SU-DHL-6 (cell line): Measurements from ENCODE around the gene PIP4P1.

Source experiments
- H2AFZ ChIP-seq: fragments of 200-600 bp; sonication (generic); 2 replicates; pipeline ENCODE4 v1.6.1; 2014; ENCODE audit warnings: low read depth, mild to moderate bottlenecking, moderate library complexity, mixed read lengths, antibody characterized with exemption, low read length; ENCODE audit not compliant: severe bottlenecking
- H3F3A ChIP-seq: fragments of 200-600 bp; shearing (Covaris generic); 2 replicates; pipeline ENCODE4 v1.6.0; 2016; ENCODE audit warnings: antibody characterized with exemption, mild to moderate bottlenecking; ENCODE audit not compliant: insufficient read depth
- H3K27ac ChIP-seq: fragments of 200-600 bp; sonication (generic); 2 replicates; pipeline ENCODE4 v1.5.1; 2016; ENCODE audit warnings: low read depth, mild to moderate bottlenecking, low read length, moderate library complexity, mixed read lengths
- H3K27me3 ChIP-seq: fragments of 200-600 bp; sonication (generic), shearing (Covaris generic); 2 replicates; pipeline ENCODE4 v1.6.0; 2014; ENCODE audit warnings: mild to moderate bottlenecking, low read length
- H3K36me3 ChIP-seq: fragments of 200-600 bp; sonication (generic); 2 replicates; pipeline ENCODE4 v1.6.1; 2014; ENCODE audit warnings: mild to moderate bottlenecking, low read length, mixed read lengths
- H3K4me2 ChIP-seq: fragments of 300-600, 200-600 bp; shearing (Covaris generic), sonication (generic); 2 replicates; pipeline ENCODE4 v1.6.0; 2014; ENCODE audit warnings: low read length, low read depth, mild to moderate bottlenecking; ENCODE audit not compliant: poor library complexity, severe bottlenecking
- H3K4me3 ChIP-seq: fragments of 200-600 bp; sonication (generic); 2 replicates; pipeline ENCODE4 v1.5.1; 2014; ENCODE audit warnings: antibody characterized with exemption, low read length, mild to moderate bottlenecking, mixed read lengths; ENCODE audit not compliant: insufficient read depth, poor library complexity, severe bottlenecking
- H3K79me2 ChIP-seq: fragments of 200-600 bp; sonication (generic); 2 replicates; pipeline ENCODE4 v1.6.1; 2014; ENCODE audit warnings: mild to moderate bottlenecking, low read length, moderate library complexity; ENCODE audit not compliant: insufficient read depth
- H3K9ac ChIP-seq: fragments of 200-600 bp; sonication (generic); 2 replicates; pipeline ENCODE4 v1.7.0; 2014; ENCODE audit warnings: mild to moderate bottlenecking, low read length
- H3K9me2 ChIP-seq: fragments of 200-600 bp; sonication (generic); replicated peaks from 2 replicates; pipeline ENCODE4 v1.6.1; 2014; ENCODE audit warnings: low read length; ENCODE audit not compliant: insufficient read depth
- H3K9me3 ChIP-seq: fragments of 200-600 bp; sonication (generic); 2 replicates; pipeline ENCODE4 v1.6.1; 2014; ENCODE audit warnings: low read length, mixed read lengths; ENCODE audit not compliant: insufficient read depth
- H4K20me1 ChIP-seq: fragments of 200-600 bp; sonication (generic); 2 replicates; pipeline ENCODE4 v1.6.1; 2014; ENCODE audit warnings: low read depth, mild to moderate bottlenecking, antibody characterized with exemption, low read length, moderate library complexity, mixed read lengths
- CTCF ChIP-seq: fragments of 200-600 bp; sonication (generic); IDR thresholded peaks from one replicate; pipeline ENCODE4 v1.5.1; 2017; ENCODE audit warnings: antibody characterized with exemption, mild to moderate bottlenecking, low read length, moderate library complexity; ENCODE audit not compliant: insufficient read depth, poor library complexity, severe bottlenecking
- EZH2phosphoT487 ChIP-seq: fragments of 200-600 bp; sonication (generic), shearing (Covaris generic); conservative IDR thresholded peaks from 2 replicates; pipeline ENCODE4 v1.6.1; 2018; ENCODE audit warnings: mild to moderate bottlenecking, antibody characterized with exemption, low read length, moderate library complexity, mixed read lengths

PIP4P1 gene

GRCh38 chr14:20424851-20425250 lies 36.4 kb downstream of the PIP4P1 start:
- H3K4me3 ChIP-seq = no peak overlapping the region
- no peaks in the 10 kb centered on the region for H3K9me2 ChIP-seq
- H3K9ac ChIP-seq = no peak overlapping the region
- no peak overlapping the region for H2AFZ ChIP-seq
- H3K27ac ChIP-seq = no peak overlapping the region
- no peaks in the 10 kb centered on the region for H4K20me1 ChIP-seq
- no peaks in the 10 kb centered on the region for H3K9me3 ChIP-seq
- H3K79me2 ChIP-seq = no peaks in the 10 kb centered on the region
- H3K4me2 ChIP-seq = no peak overlapping the region
- no peaks in the 10 kb centered on the region for H3K36me3 ChIP-seq
- TF ChIP-seq EZH2phosphoT487 = no peak
- no peak for TF ChIP-seq CTCF
- H3K27me3 ChIP-seq = no peaks in the 10 kb centered on the region
- no peaks in the 10 kb centered on the region for H3F3A ChIP-seq

- Histone ChIP-seq H3F3A (no peaks in the 10 kb centered on the region), H3K27ac (no peak overlapping the region), H3K9me2 (no peaks in the 10 kb centered on the region), H3K79me2 (no peaks in the 10 kb centered on the region), H3K36me3 (no peaks in the 10 kb centered on the region), H4K20me1 (no peaks in the 10 kb centered on the region), H3K27me3 (no peaks in the 10 kb centered on the region), H3K9me3 (no peaks in the 10 kb centered on the region), H3K4me3 (no peak overlapping the region), H3K4me2 (no peak overlapping the region), H3K9ac (no peak overlapping the region), H2AFZ (no peak overlapping the region)
- no peak for TF ChIP-seq EZH2phosphoT487
- TF ChIP-seq CTCF = no peak
Observed at GRCh38 chr14:20422886-20423285, 38.3 kb downstream of the PIP4P1 start.

GRCh38 chr14:20421267-20421666 lies 40.0 kb downstream of the PIP4P1 start:
- Histone ChIP-seq H3K9me2 (no peaks in the 10 kb centered on the region), H3K36me3 (no peaks in the 10 kb centered on the region), H3K27ac (no peak overlapping the region), H3K9ac (no peak overlapping the region), H3K4me3 (no peak overlapping the region), H3K27me3 (no peaks in the 10 kb centered on the region), H3K79me2 (no peaks in the 10 kb centered on the region), H3F3A (no peaks in the 10 kb centered on the region), H3K9me3 (no peaks in the 10 kb centered on the region), H4K20me1 (no peaks in the 10 kb centered on the region), H3K4me2 (no peak overlapping the region), H2AFZ (no peak overlapping the region)
- TF ChIP-seq EZH2phosphoT487 (no peak), CTCF (no peak)
